ENCODE results near the gene ELP1. TPM values are rescaled to one million over a fixed set of nuclear protein-coding genes. Genes with fewer than 3 reads are reported as not detected.
"Not testable (repeated sequence)": the region's sequence is repeated elsewhere in the genome, so short reads cannot be mapped to it uniquely, and the experiment has no call there.

The ELP1 gene
- total RNA-seq, 1 experiment from 2014 or later = 53.6 TPM

- POLR2A ChIA-PET (ENCODE audit: unreplicated experiment) = no interaction called here
- Histone ChIP-seq H4K20me1 (ENCODE audit: low read length) (no peaks in the 10 kb centered on the region), H3K79me2 (ENCODE audit: low read length) (no peaks in the 10 kb centered on the region), H3K9ac (ENCODE audit: low read length) (no peak overlapping the region), H3K4me1 (ENCODE audit: insufficient read depth, low read length) (no peaks in the 10 kb centered on the region), H3K9me2 (replicated peaks; ENCODE audit: low read length) (no peaks in the 10 kb centered on the region), H3K27ac (ENCODE audit: low read length) (no peak overlapping the region), H3K4me3 (ENCODE audit: low read length) (no peak overlapping the region), H2AFZ (ENCODE audit: low read length) (no peak overlapping the region), H3K4me2 (ENCODE audit: low read length) (no peak overlapping the region), H3F3A (ENCODE audit: low read length, unreplicated experiment) (no peaks in the 10 kb centered on the region), H3K27me3 (ENCODE audit: low read length) (no peaks in the 10 kb centered on the region), H3K36me3 (ENCODE audit: low read depth, low read length) (peaks cover 31% of the 10 kb centered on the region), H3K9me3 (ENCODE audit: low read length) (no peaks in the 10 kb centered on the region)
- CTCF ChIA-PET = no interaction called here
- no peak for TF ChIP-seq EZH2 (IDR thresholded peaks at IDR 0.05; ENCODE audit: low read length, unreplicated experiment)
- TF ChIP-seq CTCF (conservative IDR thresholded peaks at IDR 0.05; ENCODE audit: low read depth, low read length) = no peak
- TF ChIP-seq EZH2phosphoT487 (IDR thresholded peaks at IDR 0.05; ENCODE audit: borderline replicate concordance, low read length) = no peak
- ATAC-seq = no peak
- intact Hi-C loops (cut with micrococcal nuclease) = no loop called here
- no peak for DNase-seq
- BruUV-seq (replicated peaks) = no TSS peak
Measured at GRCh38 chr9:108972186-108972585, 38.3 kb upstream of the ELP1 start.

- H3K27me3 ChIP-seq (ENCODE audit: low read length); H2AFZ ChIP-seq (ENCODE audit: low read length); H3K4me2 ChIP-seq (ENCODE audit: low read length); H3K9me3 ChIP-seq (ENCODE audit: low read length); H3K9ac ChIP-seq (ENCODE audit: low read length); H3K4me3 ChIP-seq (ENCODE audit: low read length); intact Hi-C loops (cut with micrococcal nuclease); H3K4me1 ChIP-seq (ENCODE audit: insufficient read depth, low read length); H3K9me2 ChIP-seq (replicated peaks; ENCODE audit: low read length); H3F3A ChIP-seq (ENCODE audit: low read length, unreplicated experiment); H4K20me1 ChIP-seq (ENCODE audit: low read length); BruUV-seq (replicated peaks); H3K27ac ChIP-seq (ENCODE audit: low read length); H3K79me2 ChIP-seq (ENCODE audit: low read length); POLR2A ChIA-PET (ENCODE audit: unreplicated experiment); DNase-seq; CTCF ChIA-PET; ATAC-seq: not testable (repeated sequence)
- peaks cover 31% of the 10 kb centered on the region for H3K36me3 ChIP-seq (ENCODE audit: low read depth, low read length)
Measured at GRCh38 chr9:108971392-108971791, 37.5 kb upstream of the ELP1 start.

GRCh38 chr9:108967916-108968315 is 34.0 kb upstream of the ELP1 start:
- CTCF ChIA-PET = no interaction called here

More at GRCh38 chr9:108967916-108968315, 34.0 kb upstream of the ELP1 start:
- DNase-seq = no peak
- H4K20me1 ChIP-seq (ENCODE audit: low read length) = no peaks in the 10 kb centered on the region
- BruUV-seq (replicated peaks) = no TSS peak
- intact Hi-C loops (cut with micrococcal nuclease) = no loop called here
- peaks cover 38% of the 10 kb centered on the region for H3K36me3 ChIP-seq (ENCODE audit: low read depth, low read length)
- no peaks in the 10 kb centered on the region for H3K4me1 ChIP-seq (ENCODE audit: insufficient read depth, low read length)
- no peak overlapping the region for H2AFZ ChIP-seq (ENCODE audit: low read length)
- H3K27ac ChIP-seq (ENCODE audit: low read length) = no peak overlapping the region
- no peak overlapping the region for H3K4me3 ChIP-seq (ENCODE audit: low read length)
- no peaks in the 10 kb centered on the region for H3K27me3 ChIP-seq (ENCODE audit: low read length)
- no peak overlapping the region for H3K9ac ChIP-seq (ENCODE audit: low read length)
- TF ChIP-seq EZH2phosphoT487 (IDR thresholded peaks at IDR 0.05; ENCODE audit: borderline replicate concordance, low read length) (no peak), EZH2 (IDR thresholded peaks at IDR 0.05; ENCODE audit: low read length, unreplicated experiment) (no peak), CTCF (conservative IDR thresholded peaks at IDR 0.05; ENCODE audit: low read depth, low read length) (no peak)
- H3K79me2 ChIP-seq (ENCODE audit: low read length) = no peaks in the 10 kb centered on the region
- ATAC-seq = no peak
- H3K9me3 ChIP-seq (ENCODE audit: low read length) = no peaks in the 10 kb centered on the region
- H3K4me2 ChIP-seq (ENCODE audit: low read length) = no peak overlapping the region
- no peaks in the 10 kb centered on the region for H3K9me2 ChIP-seq (replicated peaks; ENCODE audit: low read length)
- no peaks in the 10 kb centered on the region for H3F3A ChIP-seq (ENCODE audit: low read length, unreplicated experiment)
- POLR2A ChIA-PET (ENCODE audit: unreplicated experiment) = no interaction called here

All from PC-3 (cell line).